Endothelial cell (in vitro differentiated cells): ENCODE results near the gene AGA. TPM values are rescaled to one million over a fixed set of nuclear protein-coding genes. Genes with fewer than 3 reads are reported as not detected.

Experiments used
- total RNA-seq: library from RNA; stranded (reverse); fragmentation: NEBNext Ultra II Directional; extraction: Animal tissue kit (Norgen Biotek cat#: 25700); gene quantifications from one replicate; pipeline ENCODE4 v1.2.1, GENCODE V29; 2021; ENCODE audit not compliant: unreplicated experiment

Gene AGA
- total RNA-seq, 1 donor from 2014 or later, result 8.6 TPM

Other genes with a start within 250 kb of the AGA start
- gene NEIL3, start 132.6 kb downstream of the AGA start, total RNA-seq, result 1.7 TPM